H1 (cell line): ENCODE data around the gene GPC6. TPM values are rescaled to one million over a fixed set of nuclear protein-coding genes. Genes with fewer than 3 reads are reported as not detected.

Experiments used
- CTCF ChIA-PET: fragments of 300-600 bp; sonication (Branson Sonifier 250); formaldehyde crosslinking; loops from one replicate; lab custom pipeline; 2021; ENCODE audit not compliant: partially characterized antibody; lab: Charles Lee
- POLR2A ChIA-PET: fragments of 300-600 bp; sonication (Branson Sonifier 250); formaldehyde crosslinking; loops from one replicate; lab custom pipeline; 2021; ENCODE audit warnings: inconsistent platforms; ENCODE audit not compliant: partially characterized antibody; lab: Charles Lee
- DNase-seq, 2 experiments: peaks; one replicate each; pipeline versions ENCODE4 v3.0.0 to v3.0.0-alpha.2; 2010 to 2022; ENCODE audit warnings: low spot score in 2 of 2, low read depth in 1 of 2, mixed read lengths in 1 of 2
- FAIRE-seq: peaks from 2 replicates; lab custom pipeline; 2011; peaks lifted over from hg19 to GRCh38; lab: Jason Lieb, UNC
- H2AFZ ChIP-seq: 2 replicates; pipeline ENCODE4 v1.8.1; 2012; ENCODE audit warnings: low read length, inconsistent platforms
- H2AK5ac ChIP-seq: 2 replicates; pipeline ENCODE4 v1.6.1; 2013; ENCODE audit warnings: low read depth, low read length
- H2BK120ac ChIP-seq: replicated peaks from 2 replicates; pipeline ENCODE3; 2013; ENCODE audit warnings: low read depth, low read length, inconsistent platforms
- H2BK12ac ChIP-seq: 2 replicates; pipeline ENCODE4 v1.6.1; 2013; ENCODE audit warnings: low read depth, low read length
- H2BK15ac ChIP-seq: 2 replicates; pipeline ENCODE4 v1.6.1; 2013; ENCODE audit warnings: low read length
- H2BK20ac ChIP-seq: 2 replicates; pipeline ENCODE4 v1.6.1; 2013; ENCODE audit warnings: low read length
- H2BK5ac ChIP-seq: 2 replicates; pipeline ENCODE4 v1.6.1; 2013; ENCODE audit warnings: low read depth, low read length
- H3K14ac ChIP-seq: 2 replicates; pipeline ENCODE4 v1.6.1; 2013; ENCODE audit warnings: inconsistent platforms; ENCODE audit not compliant: insufficient read length
- H3K18ac ChIP-seq: 2 replicates; pipeline ENCODE4 v1.6.1; 2013; ENCODE audit warnings: low read length; ENCODE audit errors: extremely low read depth
- H3K23ac ChIP-seq: 2 replicates; pipeline ENCODE4 v1.6.1; 2013; ENCODE audit warnings: inconsistent platforms; ENCODE audit not compliant: insufficient read length
- H3K23me2 ChIP-seq: 2 replicates; pipeline ENCODE4 v1.6.1; 2013; ENCODE audit warnings: low read depth, low read length
- H3K27ac ChIP-seq: 2 replicates; pipeline ENCODE4 v1.6.1; 2011; ENCODE audit warnings: low read depth, low read length, inconsistent platforms
- H3K27me3 ChIP-seq, 4 experiments: replicated peaks in 1 of 4; 1 replicate in 1 of 4; 2 replicates in 3 of 4; pipeline versions ENCODE4 v1.6.1 to v1.8.1; 2011 to 2013; ENCODE audit warnings: low read length in 3 of 4, mild to moderate bottlenecking in 3 of 4, inconsistent platforms in 2 of 4, mixed read lengths in 2 of 4, moderate library complexity in 1 of 4; ENCODE audit not compliant: control insufficient read depth in 3 of 4, insufficient read depth in 3 of 4; ENCODE audit errors: extremely low read depth in 1 of 4
- H3K36me3 ChIP-seq, 4 experiments: 2 replicates each; pipeline versions ENCODE4 v1.6.1 to v1.8.1; 2011 to 2013; ENCODE audit warnings: mild to moderate bottlenecking in 4 of 4, low read length in 3 of 4, moderate library complexity in 2 of 4, control low read depth in 1 of 4, inconsistent platforms in 1 of 4; ENCODE audit not compliant: insufficient read depth in 4 of 4, control insufficient read depth in 2 of 4
- H3K4ac ChIP-seq: replicated peaks from 2 replicates; pipeline ENCODE3; 2013; ENCODE audit warnings: low read length, low read depth, mixed read lengths, inconsistent platforms; ENCODE audit not compliant: insufficient read length
- H3K4me1 ChIP-seq, 4 experiments: replicated peaks in 1 of 4; 1 replicate in 1 of 4; 2 replicates in 3 of 4; pipeline versions ENCODE4 v1.6.1 to v1.8.1; 2011 to 2013; ENCODE audit warnings: low read length in 3 of 4, inconsistent platforms in 2 of 4, mixed read lengths in 1 of 4; ENCODE audit not compliant: insufficient read depth in 4 of 4, control insufficient read depth in 3 of 4
- H3K4me2 ChIP-seq, 2 experiments: 2 replicates each; pipeline versions ENCODE4 v1.6.1 to v1.8.1; 2011 to 2013; ENCODE audit warnings: low read depth in 2 of 2, low read length in 2 of 2, control low read depth in 1 of 2, inconsistent platforms in 1 of 2, mild to moderate bottlenecking in 1 of 2; ENCODE audit not compliant: insufficient read depth in 1 of 2
- H3K4me3 ChIP-seq, 4 experiments: fragments of 200-600, 300-600 bp in 1 of 4; sonication (generic), shearing (Covaris generic), sonication (Bioruptor Twin) in 1 of 4; 2 replicates each; pipeline versions ENCODE4 v1.5.1 to v1.8.1; 2011 to 2016; ENCODE audit warnings: low read length in 4 of 4, low read depth in 3 of 4, control low read depth in 2 of 4, inconsistent platforms in 2 of 4, mild to moderate bottlenecking in 2 of 4, mixed read lengths in 1 of 4, moderate library complexity in 1 of 4; ENCODE audit not compliant: insufficient read depth in 2 of 4; ENCODE audit errors: extremely low read depth in 1 of 4
- H3K56ac ChIP-seq: replicated peaks from 2 replicates; pipeline ENCODE3; 2013; ENCODE audit warnings: low read depth, mild to moderate bottlenecking, mixed read lengths, low read length, inconsistent platforms; ENCODE audit not compliant: insufficient read length
- H3K79me1 ChIP-seq: 2 replicates; pipeline ENCODE4 v1.6.1; 2013; ENCODE audit warnings: low read depth, low read length, control low read depth
- H3K79me2 ChIP-seq, 2 experiments: 2 replicates each; pipeline versions ENCODE4 v1.6.1 to v1.8.1; 2012 to 2013; ENCODE audit warnings: low read length in 2 of 2, mild to moderate bottlenecking in 2 of 2, inconsistent platforms in 1 of 2; ENCODE audit not compliant: insufficient read depth in 2 of 2, control insufficient read depth in 1 of 2
- H3K9ac ChIP-seq, 4 experiments: replicated peaks in 1 of 4; 1 replicate in 1 of 4; 2 replicates in 3 of 4; pipeline versions ENCODE4 v1.6.1 to v1.8.1; 2011 to 2013; ENCODE audit warnings: low read depth in 3 of 4, low read length in 3 of 4, control low read depth in 2 of 4, mild to moderate bottlenecking in 2 of 4, moderate library complexity in 2 of 4, inconsistent platforms in 1 of 4; ENCODE audit errors: extremely low read depth in 1 of 4
- H3K9me3 ChIP-seq, 2 experiments: 2 replicates each; pipeline versions ENCODE4 v1.6.1 to v1.8.1; 2012 to 2013; ENCODE audit warnings: mild to moderate bottlenecking in 2 of 2, moderate library complexity in 2 of 2, control low read depth in 1 of 2, inconsistent platforms in 1 of 2, low read depth in 1 of 2, low read length in 1 of 2, mixed read lengths in 1 of 2; ENCODE audit not compliant: insufficient read depth in 2 of 2
- H4K20me1 ChIP-seq, 2 experiments: replicated peaks in 1 of 2; 2 replicates each; pipeline versions ENCODE3 to v1.8.1; 2011 to 2013; ENCODE audit warnings: inconsistent platforms in 2 of 2, low read length in 2 of 2, mild to moderate bottlenecking in 1 of 2; ENCODE audit not compliant: insufficient read depth in 2 of 2, control insufficient read depth in 1 of 2
- H4K5ac ChIP-seq: 2 replicates; pipeline ENCODE4 v1.6.1; 2013; ENCODE audit warnings: low read length, low read depth, mixed read lengths, inconsistent platforms; ENCODE audit not compliant: insufficient read length
- H4K8ac ChIP-seq: 2 replicates; pipeline ENCODE4 v1.8.0; 2013; ENCODE audit warnings: mild to moderate bottlenecking, moderate library complexity, low read length, inconsistent platforms; ENCODE audit not compliant: insufficient read depth; ENCODE audit errors: extremely low read depth
- H4K91ac ChIP-seq: replicated peaks from 2 replicates; pipeline ENCODE3; 2013; ENCODE audit warnings: low read length, mixed read lengths, inconsistent platforms; ENCODE audit not compliant: insufficient read length
- ATF2 ChIP-seq: IDR thresholded peaks from 2 replicates; pipeline ENCODE4 v1.6.1; 2012; ENCODE audit warnings: low read length, inconsistent platforms
- BCL11A ChIP-seq, 2 experiments: IDR thresholded peaks; one replicate each; pipeline ENCODE4 v1.6.1; 2011; ENCODE audit warnings: low read depth in 2 of 2, low read length in 2 of 2, mild to moderate bottlenecking in 2 of 2
- CHD1 ChIP-seq: IDR thresholded peaks from 2 replicates; pipeline ENCODE4 v1.6.1; 2012; ENCODE audit warnings: low read depth, low read length, improper control_type of control experiment
- NANOG ChIP-seq: IDR thresholded peaks from 2 replicates; pipeline ENCODE4 v1.6.1; 2011; ENCODE audit warnings: low read length, low read depth, mild to moderate bottlenecking, inconsistent platforms; ENCODE audit not compliant: insufficient read depth, poor library complexity, severe bottlenecking
- RBBP5 ChIP-seq: IDR thresholded peaks from 2 replicates; pipeline ENCODE4 v1.7.1; 2012; ENCODE audit warnings: low read depth, mild to moderate bottlenecking, inconsistent platforms, low read length, moderate library complexity, borderline replicate concordance
- WGBS, 2 experiments: shearing (Covaris generic) in 1 of 2; methylation state at CpG; one replicate each; pipeline versions ENCODE4 v1.1.6 to v1.1.7; 2013 to 2015; ENCODE audit warnings: low lambda C conversion rate in 2 of 2, mixed read lengths in 2 of 2, inconsistent platforms in 1 of 2, low coverage in 1 of 2, missing lambda C conversion rate in 1 of 2; ENCODE audit not compliant: insufficient replicate concordance in 2 of 2, insufficient coverage in 1 of 2, insufficient read length in 1 of 2; ENCODE audit errors: extremely low coverage in 1 of 2, missing lambda C conversion rate in 1 of 2; 5-methylcytosine and 5-hydroxymethylcytosine counted together
- polyA plus RNA-seq, 7 experiments: library from polyadenylated mRNA; depleted of rRNA in 3 of 7; stranded (reverse) in 5 of 7; unstranded in 2 of 7; fragments of >200 nt in 5 of 7; fragments of 200-250 nt in 2 of 7; gene quantifications; 1 replicate in 5 of 7; 2 replicates in 1 of 7; 4 replicates in 1 of 7; pipeline versions ENCODE4 v1.2.1 to v1.2.3, GENCODE V29; 2011 to 2013; ENCODE audit warnings: missing spikeins in 2 of 7, mixed read lengths in 2 of 7
- total RNA-seq: library from RNA; stranded (reverse); fragmentation: NEBNext Ultra II Directional; extraction: Animal tissue kit (Norgen Biotek cat#: 25700); gene quantifications from 2 replicates; pipeline ENCODE4 v1.2.1, GENCODE V29; 2021

Gene GPC6
- total and polyA plus RNA-seq, 2 of the 8 experiments (the other 6 are each of a cell fraction or from before 2014, with no cell fraction given), result 5.4 to 12.0 TPM

DNA sequence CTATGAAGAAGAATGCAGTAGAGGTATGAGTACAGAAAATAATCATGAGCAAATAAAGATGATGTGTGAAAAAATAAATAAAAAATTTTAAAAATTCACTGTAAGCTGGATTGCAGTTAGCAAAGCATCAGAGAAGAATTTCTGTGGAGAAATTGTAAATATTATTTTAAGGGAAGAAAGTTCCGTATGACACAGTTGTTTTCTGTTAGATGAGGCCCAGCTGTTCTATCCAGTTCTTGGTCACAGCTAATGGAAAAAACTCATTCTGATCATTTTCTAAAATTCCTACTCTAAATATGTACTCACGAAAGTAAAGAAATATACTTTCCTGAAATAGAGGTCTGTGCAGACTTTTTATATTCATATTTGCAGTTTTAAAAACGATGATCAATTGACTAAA, 674.1 kb downstream of the GPC6 start:
- Histone ChIP-seq H3K4ac (no peak overlapping the region), H3K9me3 (no peaks in the 10 kb centered on the region), H3K23ac (no peak overlapping the region), H4K20me1 (no peaks in the 10 kb centered on the region), H2BK5ac (no peak overlapping the region), H2BK120ac (no peak overlapping the region), H2BK15ac (no peak overlapping the region), H4K5ac (no peak overlapping the region), H2BK20ac (no peak overlapping the region), H3K23me2 (no peaks in the 10 kb centered on the region), H4K91ac (no peak overlapping the region), H3K79me1 (no peaks in the 10 kb centered on the region), H4K8ac (no peak overlapping the region), H3K79me2 (no peaks in the 10 kb centered on the region), H2AK5ac (no peak overlapping the region), H3K36me3 (no peaks in the 10 kb centered on the region), H3K18ac (no peak overlapping the region), H3K56ac (no peak overlapping the region), H3K27me3 (no peaks in the 10 kb centered on the region), H3K4me1 (no peaks in the 10 kb centered on the region), H2AFZ (no peak overlapping the region), H2BK12ac (no peak overlapping the region), H3K4me2 (no peak overlapping the region), H3K9ac (no peak overlapping the region), H3K27ac (no peak overlapping the region), H3K14ac (no peak overlapping the region), H3K4me3 (no peak overlapping the region)
- WGBS, 2 experiments, result 95% methylated on average over 3 of the region's 3 CpGs; no CpG with 5 or more reads in 1 of the 2 experiments
- DNase-seq (no peak), FAIRE-seq (no peak)
- ChIA-PET CTCF (interaction anchor here (0.8 kb wide), 1 partner anchor 395 kb away, joined by 4 read pairs; no protein-coding TSS in a partner anchor), POLR2A (no interaction called here)
- TF ChIP-seq CHD1 (no peak), NANOG (no peak), ATF2 (no peak), RBBP5 (no peak), BCL11A (IDR thresholded peaks at IDR 0.05; ENCODE audit: low read depth in 2 of 2, low read length in 2 of 2) (no peak)
